H1 (cell line): ENCODE data around the gene FNDC7. TPM values are rescaled to one million over a fixed set of nuclear protein-coding genes. Genes with fewer than 3 reads are reported as not detected.

ENCODE experiments used
- SP2 ChIP-seq: IDR thresholded peaks from 2 replicates; pipeline ENCODE4 v1.6.1; 2012; ENCODE audit warnings: mild to moderate bottlenecking, low read length, inconsistent platforms
- polyA plus RNA-seq, 7 experiments: library from polyadenylated mRNA; depleted of rRNA in 3 of 7; stranded (reverse) in 5 of 7; unstranded in 2 of 7; fragments of >200 nt in 5 of 7; fragments of 200-250 nt in 2 of 7; gene quantifications; 1 replicate in 5 of 7; 2 replicates in 1 of 7; 4 replicates in 1 of 7; pipeline versions ENCODE4 v1.2.1 to v1.2.3, GENCODE V29; 2011 to 2013; ENCODE audit warnings: missing spikeins in 2 of 7, mixed read lengths in 2 of 7
- total RNA-seq: library from RNA; stranded (reverse); fragmentation: NEBNext Ultra II Directional; extraction: Animal tissue kit (Norgen Biotek cat#: 25700); gene quantifications from 2 replicates; pipeline ENCODE4 v1.2.1, GENCODE V29; 2021

FNDC7 gene
- total and polyA plus RNA-seq, 2 of the 8 experiments (the other 6 are each of a cell fraction or from before 2014, with no cell fraction given), result 0.13 to 0.20 TPM

GRCh38 chr1:108791790-108792189 lies 79.1 kb downstream of the FNDC7 start (continued):
- TF ChIP-seq SP2, result no peak
- TF ChIP-seq, all 59 proteins: peak for 0

Other genes starting within 250 kb of the FNDC7 start
- gene EEIG2, start 152.8 kb upstream of the FNDC7 start, total RNA-seq, result 18.1 and 20.1 TPM in 2 replicates
- 2.7 and 6.1 TPM in 2 replicates for gene EEIG2, start 152.8 kb upstream of the FNDC7 start, polyA plus RNA-seq (2011; rRNA removed)
- gene HENMT1, start 51.8 kb upstream of the FNDC7 start, total RNA-seq, result 5.6 TPM in 2 replicates
- 1.6 and 2.9 TPM in 2 replicates for gene HENMT1, start 51.8 kb upstream of the FNDC7 start, polyA plus RNA-seq (2011; rRNA removed)
- 46.4 and 50.6 TPM in 2 replicates for gene PRPF38B, start 20.6 kb upstream of the FNDC7 start, total RNA-seq
- gene PRPF38B, start 20.6 kb upstream of the FNDC7 start, polyA plus RNA-seq (2011; rRNA removed), result 16.6 and 16.8 TPM in 2 replicates
- 34.3 and 38.5 TPM in 2 replicates for gene STXBP3, start 33.8 kb downstream of the FNDC7 start, total RNA-seq
- gene STXBP3, start 33.8 kb downstream of the FNDC7 start, polyA plus RNA-seq (2011; rRNA removed), result 3.5 and 6.0 TPM in 2 replicates
- gene AKNAD1, start 144.2 kb downstream of the FNDC7 start, total RNA-seq, result not detected in 2 replicates
- gene AKNAD1, start 144.2 kb downstream of the FNDC7 start, polyA plus RNA-seq (2011; rRNA removed), result not detected in 2 replicates
- 10.3 and 12.7 TPM in 2 replicates for gene GPSM2, start 164.1 kb downstream of the FNDC7 start, total RNA-seq
- gene GPSM2, start 164.1 kb downstream of the FNDC7 start, polyA plus RNA-seq (2011; rRNA removed), result 3.3 and 6.5 TPM in 2 replicates